Esophagus muscularis mucosa (tissue), 4 donors: Measurements from ENCODE around the gene LRRTM4. TPM values are rescaled to one million over a fixed set of nuclear protein-coding genes. Genes with fewer than 3 reads are reported as not detected.

Experiments
- DNase-seq: peaks from one replicate; pipeline ENCODE4 v3.0.0-alpha.2; 2017; ENCODE audit errors: extremely low spot score
- H3K27ac ChIP-seq, 4 donors: fragments of 200-600 bp; sonication (generic); replicated peaks in 1 of 4; 1 replicate in 3 of 4; 2 replicates in 1 of 4; pipeline ENCODE4 v1.5.1; 2016 to 2019; ENCODE audit warnings: mild to moderate bottlenecking in 1 of 4
- H3K27me3 ChIP-seq, 4 donors: fragments of 200-600 bp; sonication (generic); one replicate each; pipeline versions ENCODE4 v1.5.1 to v1.6.0; 2016 to 2019
- H3K36me3 ChIP-seq, 4 donors: fragments of 200-600 bp; sonication (generic); one replicate each; pipeline ENCODE4 v1.5.1; 2016 to 2019
- H3K4me1 ChIP-seq, 4 donors: fragments of 200-600 bp; sonication (generic); one replicate each; pipeline ENCODE4 v1.5.1; 2016 to 2019
- H3K4me3 ChIP-seq, 4 donors: fragments of 200-600 bp; sonication (generic); 1 replicate in 2 of 4; 2 replicates in 2 of 4; pipeline ENCODE4 v1.5.1; 2016 to 2019; ENCODE audit warnings: mild to moderate bottlenecking in 4 of 4, moderate library complexity in 1 of 4
- H3K9me3 ChIP-seq, 4 donors: fragments of 200-600 bp; sonication (generic); 1 replicate in 3 of 4; 2 replicates in 1 of 4; pipeline ENCODE4 v1.5.1; 2016 to 2019
- CTCF ChIP-seq, 3 experiments: fragments of 200-600 bp in 2 of 3; fragments of 450-650 bp in 1 of 3; sonication (generic) in 2 of 3; IDR thresholded peaks; one replicate each; pipeline ENCODE4 v1.5.1; 2017 to 2019; ENCODE audit warnings: antibody characterized with exemption in 3 of 3, mild to moderate bottlenecking in 2 of 3, moderate library complexity in 1 of 3
- EP300 ChIP-seq: sonication (generic); formaldehyde crosslinking; IDR thresholded peaks from one replicate; pipeline ENCODE4 v1.6.1; 2017; ENCODE audit warnings: antibody characterized with exemption
- POLR2A ChIP-seq: fragments of 450-650 bp; IDR thresholded peaks from one replicate; pipeline ENCODE4 v1.6.1; 2017; ENCODE audit warnings: antibody characterized with exemption, moderate library complexity, mild to moderate bottlenecking, low read depth
- POLR2AphosphoS5 ChIP-seq, 2 donors: sonication (generic); formaldehyde crosslinking; IDR thresholded peaks; one replicate each; pipeline ENCODE4 v1.6.1; 2017; ENCODE audit warnings: antibody characterized with exemption in 2 of 2
- WGBS: methylation state at CpG from one replicate; pipeline ENCODE4 v1.1.5; 2018; 5-methylcytosine and 5-hydroxymethylcytosine counted together
- intact Hi-C: fragments of 100-400 bp; cut with DNase I; formaldehyde crosslinking; loops from one replicate; pipeline ENCODE4 v1.15.1; 2023
- total RNA-seq, 4 donors: library from RNA; depleted of rRNA; stranded (reverse); fragments of >200 nt; gene quantifications; one replicate each; pipeline versions ENCODE4 v1.1.0 to v1.2.1, GENCODE V29; 2016

LRRTM4 gene
- total RNA-seq, 4 donors from 2014 or later: 0.17 to 0.97 (median 0.41) TPM

- H3K27ac ChIP-seq: no peak overlapping the region
- H3K4me3 ChIP-seq: no peak overlapping the region
- no peak for DNase-seq
- H3K9me3 ChIP-seq: no peaks in the 10 kb centered on the region
- TF ChIP-seq CTCF (IDR thresholded peaks at IDR 0.05) (no peak), EP300 (no peak), POLR2A (no peak), POLR2AphosphoS5 (IDR thresholded peaks at IDR 0.05) (no peak)
- H3K27me3 ChIP-seq: no peaks in the 10 kb centered on the region
- peaks cover 0 to 9% (median 8%) of the 10 kb centered on the region in 4 donors for H3K4me1 ChIP-seq
- intact Hi-C loops: no loop called here
- no peaks in the 10 kb centered on the region for H3K36me3 ChIP-seq
Measured at GRCh38 chr2:77232909-77233425, 289.2 kb downstream of the LRRTM4 start.

GRCh38 chr2:77228391-77228790 lies 293.8 kb downstream of the LRRTM4 start:
- DNase-seq: no peak
- Histone ChIP-seq H3K27ac (no peak overlapping the region), H3K36me3 (no peaks in the 10 kb centered on the region), H3K4me3 (no peak overlapping the region), H3K4me1 (peaks cover 0 to 9% (median 8%) of the 10 kb centered on the region in 4 donors), H3K27me3 (no peaks in the 10 kb centered on the region), H3K9me3 (no peaks in the 10 kb centered on the region)
- intact Hi-C loops: no loop called here
- 54% methylated on average over 1 of the region's 1 CpG for WGBS
- TF ChIP-seq POLR2AphosphoS5 (IDR thresholded peaks at IDR 0.05): no peak
- TF ChIP-seq POLR2A: no peak
- no peak for TF ChIP-seq EP300
- no peak for TF ChIP-seq CTCF (IDR thresholded peaks at IDR 0.05)

GRCh38 chr2:77210725-77211124 lies 311.5 kb downstream of the LRRTM4 start:
- H3K4me3 ChIP-seq: no peak overlapping the region
- no peak for DNase-seq
- H3K27ac ChIP-seq: no peak overlapping the region
- H3K4me1 ChIP-seq: no peaks in the 10 kb centered on the region
- H3K36me3 ChIP-seq: no peaks in the 10 kb centered on the region
- no peaks in the 10 kb centered on the region for H3K27me3 ChIP-seq
- no peaks in the 10 kb centered on the region for H3K9me3 ChIP-seq
- intact Hi-C loops: no loop called here
- WGBS: 85% methylated on average over 3 of the region's 3 CpGs
- TF ChIP-seq POLR2A (no peak), CTCF (IDR thresholded peaks at IDR 0.05) (no peak), EP300 (no peak), POLR2AphosphoS5 (IDR thresholded peaks at IDR 0.05) (no peak)

GRCh38 chr2:77207331-77207730 lies 314.8 kb downstream of the LRRTM4 start:
- intact Hi-C loops: no loop called here
- H3K36me3 ChIP-seq: no peaks in the 10 kb centered on the region
- no peak overlapping the region for H3K27ac ChIP-seq
- no peak for TF ChIP-seq EP300
- no peak for TF ChIP-seq POLR2A
- TF ChIP-seq CTCF (IDR thresholded peaks at IDR 0.05): no peak
- TF ChIP-seq POLR2AphosphoS5 (IDR thresholded peaks at IDR 0.05): no peak
- 85% methylated on average over 1 of the region's 1 CpG for WGBS
- H3K4me3 ChIP-seq: no peak overlapping the region
- H3K4me1 ChIP-seq: no peaks in the 10 kb centered on the region
- no peaks in the 10 kb centered on the region for H3K9me3 ChIP-seq
- no peak for DNase-seq
- H3K27me3 ChIP-seq: no peaks in the 10 kb centered on the region

GRCh38 chr2:77201755-77202154 lies 320.4 kb downstream of the LRRTM4 start:
- intact Hi-C loops: no loop called here
- 85% methylated on average over 2 of the region's 2 CpGs for WGBS
- TF ChIP-seq EP300: no peak
- TF ChIP-seq CTCF (IDR thresholded peaks at IDR 0.05): no peak
- no peak for TF ChIP-seq POLR2A
- TF ChIP-seq POLR2AphosphoS5 (IDR thresholded peaks at IDR 0.05): no peak

More at GRCh38 chr2:77201755-77202154, 320.4 kb downstream of the LRRTM4 start:
- H3K4me3 ChIP-seq: no peak overlapping the region
- H3K9me3 ChIP-seq: no peaks in the 10 kb centered on the region
- no peaks in the 10 kb centered on the region for H3K4me1 ChIP-seq
- no peaks in the 10 kb centered on the region for H3K36me3 ChIP-seq
- H3K27me3 ChIP-seq: no peaks in the 10 kb centered on the region
- no peak for DNase-seq
- H3K27ac ChIP-seq: no peak overlapping the region
